Right lobe of liver (tissue), 4 donors: ENCODE measurements around the gene TRIM63.

Experiments used
- POLR2A ChIP-seq: fragments of 450-650 bp; IDR thresholded peaks from one replicate; pipeline ENCODE4 v1.6.1; 2017; ENCODE audit warnings: antibody characterized with exemption, mild to moderate bottlenecking
- TF ChIP-seq, protein P1 (sequence below), 4 donors: fragments of 200-600 bp in 3 of 4; fragments of 450-650 bp in 1 of 4; IDR thresholded peaks; one replicate each; pipeline versions ENCODE4 v1.5.1 to v1.8.0; 2016 to 2022; ENCODE audit warnings: antibody characterized with exemption in 4 of 4, mild to moderate bottlenecking in 2 of 4
- donor health status: DM: no; HTN: no; CAD: no.
- donor health status: DM: no; HTN: no; CAD: no.
- donor health status: DM: no; HTN: yes; CAD: no.

DNA sequence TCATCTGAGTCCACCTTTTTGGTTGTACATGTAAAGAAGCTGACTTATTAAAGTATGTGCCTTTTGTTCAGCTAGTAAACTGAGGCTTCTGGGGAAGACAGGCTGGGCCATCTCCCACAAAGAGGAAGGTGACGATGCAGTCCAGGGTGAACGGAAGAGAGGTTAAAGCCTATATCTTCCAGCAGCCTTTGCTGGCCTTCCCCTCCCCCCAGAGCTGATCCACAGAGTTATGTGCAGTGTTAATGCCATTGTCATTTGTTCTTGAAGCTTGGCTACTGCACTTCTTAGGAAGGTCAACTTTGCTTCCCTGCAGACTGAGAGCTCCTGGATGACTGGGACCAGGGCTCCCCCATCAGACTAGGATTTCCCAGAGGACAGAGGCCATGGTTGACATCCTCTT is 23.7 kb downstream of the TRIM63 start:
- no peak for TF ChIP-seq POLR2A
- TF ChIP-seq, protein P1, sequence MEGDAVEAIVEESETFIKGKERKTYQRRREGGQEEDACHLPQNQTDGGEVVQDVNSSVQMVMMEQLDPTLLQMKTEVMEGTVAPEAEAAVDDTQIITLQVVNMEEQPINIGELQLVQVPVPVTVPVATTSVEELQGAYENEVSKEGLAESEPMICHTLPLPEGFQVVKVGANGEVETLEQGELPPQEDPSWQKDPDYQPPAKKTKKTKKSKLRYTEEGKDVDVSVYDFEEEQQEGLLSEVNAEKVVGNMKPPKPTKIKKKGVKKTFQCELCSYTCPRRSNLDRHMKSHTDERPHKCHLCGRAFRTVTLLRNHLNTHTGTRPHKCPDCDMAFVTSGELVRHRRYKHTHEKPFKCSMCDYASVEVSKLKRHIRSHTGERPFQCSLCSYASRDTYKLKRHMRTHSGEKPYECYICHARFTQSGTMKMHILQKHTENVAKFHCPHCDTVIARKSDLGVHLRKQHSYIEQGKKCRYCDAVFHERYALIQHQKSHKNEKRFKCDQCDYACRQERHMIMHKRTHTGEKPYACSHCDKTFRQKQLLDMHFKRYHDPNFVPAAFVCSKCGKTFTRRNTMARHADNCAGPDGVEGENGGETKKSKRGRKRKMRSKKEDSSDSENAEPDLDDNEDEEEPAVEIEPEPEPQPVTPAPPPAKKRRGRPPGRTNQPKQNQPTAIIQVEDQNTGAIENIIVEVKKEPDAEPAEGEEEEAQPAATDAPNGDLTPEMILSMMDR (IDR thresholded peaks at IDR 0.05): no peak
